Stimulated activated naive CD4-positive, alpha-beta T cell treated with Interleukin-2 at 50 U/mL for 16 hours (primary cell): ENCODE data around the gene ATG14.
"Not testable (repeated sequence)": the region's sequence is repeated elsewhere in the genome, so short reads cannot be mapped to it uniquely, and the experiment has no call there.

Experiments used
- DNase-seq: peaks from one replicate; lab custom pipeline; 2025; lab: John Stamatoyannopoulos, UW

The ATG14 gene

DNA sequence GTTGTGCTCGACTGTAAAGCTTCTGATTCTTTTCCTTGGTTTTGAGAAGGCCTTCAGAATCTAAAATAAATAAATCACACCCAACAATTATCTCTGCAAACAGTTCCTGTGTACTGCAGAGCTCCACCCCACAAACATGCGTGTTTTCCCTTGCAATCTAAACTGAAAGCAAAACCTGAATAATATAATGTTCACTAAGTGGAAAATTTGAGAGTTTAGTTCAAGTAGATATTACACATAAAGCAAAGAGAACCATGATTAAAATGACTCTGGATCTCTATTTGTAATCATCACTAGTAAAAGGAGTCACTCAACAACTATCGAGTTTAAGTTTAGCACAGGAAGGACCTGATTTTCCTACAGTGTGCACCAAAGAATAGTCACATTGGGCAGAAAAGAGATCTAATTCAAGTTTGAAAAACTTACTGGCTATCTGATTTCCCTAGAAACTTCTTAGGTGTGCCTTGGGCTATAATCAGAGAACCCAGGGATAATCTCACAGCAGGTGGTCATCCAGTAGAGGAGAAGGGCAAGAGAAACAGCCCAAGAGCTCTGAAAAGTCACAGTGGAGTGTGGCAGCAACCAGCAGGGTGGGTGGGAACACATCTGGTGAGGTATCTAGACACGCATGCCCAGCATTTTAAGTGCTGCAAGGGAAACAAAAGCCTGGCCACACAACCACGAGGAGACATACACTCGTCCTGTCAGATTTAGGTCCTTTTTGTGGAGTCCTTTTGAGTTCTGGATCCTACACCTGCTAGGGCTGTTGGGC lies 25.4 kb downstream of the ATG14 start:
- no peak for DNase-seq

DNA sequence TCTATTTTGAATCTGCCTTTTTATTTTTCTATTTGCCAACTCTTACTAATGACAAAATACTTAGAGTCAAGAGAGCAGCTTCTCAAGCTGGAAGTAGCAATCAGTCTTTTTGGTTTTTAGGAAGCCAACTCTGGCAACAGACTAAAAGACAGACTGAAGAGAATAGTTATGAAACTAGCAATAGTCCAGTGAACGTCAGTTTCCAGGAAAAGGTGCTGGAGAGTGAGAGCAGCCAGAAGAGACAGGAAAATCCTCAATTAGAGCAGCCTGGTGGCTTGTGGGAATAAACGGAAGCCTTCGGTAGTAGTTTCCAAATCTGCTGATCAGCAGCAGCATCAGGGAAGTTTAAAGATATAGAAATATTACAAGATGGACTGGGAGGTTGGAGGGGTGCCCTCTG lies 27.1 kb downstream of the ATG14 start:
- no peak for DNase-seq

DNA sequence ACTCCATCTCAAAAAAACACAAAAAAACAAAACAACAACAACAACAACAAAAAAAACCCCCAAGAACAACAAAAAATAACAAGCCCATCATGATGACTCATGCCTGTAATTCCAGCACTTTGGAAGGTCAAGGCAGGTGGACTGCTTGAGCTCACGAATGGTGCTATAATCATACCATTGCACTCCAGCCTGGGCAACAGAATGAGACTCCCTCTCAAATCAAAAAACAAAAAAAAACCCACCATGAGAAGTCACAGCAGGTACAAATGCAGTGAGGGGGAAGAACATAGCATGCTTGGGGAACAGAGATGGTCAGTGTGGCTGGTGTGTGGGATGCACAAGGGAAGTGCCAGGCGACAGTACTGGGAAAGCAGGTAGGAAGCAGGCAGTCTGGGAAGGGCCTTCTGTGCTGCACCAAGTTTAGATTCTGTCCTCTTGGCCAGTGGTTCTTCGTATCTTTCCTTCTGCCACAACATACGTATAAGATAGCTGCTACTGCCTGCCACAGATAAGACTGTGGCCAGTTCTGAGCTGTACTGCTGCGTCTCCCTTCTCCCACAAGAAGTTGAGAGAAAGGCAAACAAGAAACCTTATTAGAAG lies 28.0 kb downstream of the ATG14 start:
- DNase-seq = no peak

GRCh38 chr14:55383056-55383466 lies 28.6 kb downstream of the ATG14 start:
- DNase-seq = not testable (repeated sequence)

DNA sequence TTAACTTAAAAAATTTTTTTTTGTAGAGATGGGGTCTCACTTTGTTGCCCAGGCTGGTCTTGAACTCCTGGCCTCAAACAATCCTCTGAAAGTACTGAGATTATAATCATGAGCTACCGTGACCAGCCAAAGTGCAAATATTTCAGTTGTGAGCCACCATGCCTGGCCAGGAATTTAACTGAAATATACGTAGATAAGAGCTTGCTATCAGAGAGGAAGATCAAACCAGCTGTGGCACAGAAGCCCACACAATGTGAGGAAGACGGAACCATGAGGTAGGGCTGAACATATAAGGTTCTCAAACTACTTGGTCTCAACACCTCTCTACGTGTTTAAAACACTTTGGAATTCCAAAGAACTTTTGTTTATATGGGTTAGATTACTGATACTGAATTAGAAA lies 29.1 kb downstream of the ATG14 start:
- no peak for DNase-seq

- no peak for DNase-seq
Measured at GRCh38 chr14:55381561-55381960, 30.1 kb downstream of the ATG14 start.

DNA sequence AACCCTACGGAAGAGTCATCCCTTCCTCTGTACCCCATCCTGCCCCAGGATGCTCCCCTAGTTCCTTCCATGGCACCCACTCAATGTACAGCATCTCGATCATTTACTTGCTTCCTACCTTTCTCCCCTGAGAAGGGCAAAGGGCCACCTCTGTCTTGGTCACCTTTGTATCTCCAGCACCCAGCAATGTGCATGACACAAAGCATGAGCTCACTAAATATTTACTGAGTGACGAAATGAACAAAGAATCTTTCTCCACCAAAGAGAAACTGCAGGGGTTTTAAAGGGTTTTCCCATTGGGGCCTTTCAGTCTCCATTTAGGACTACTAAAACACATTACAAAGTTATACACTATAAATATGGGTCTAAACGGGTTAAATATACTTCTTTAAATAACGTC lies 30.6 kb downstream of the ATG14 start:
- no peak for DNase-seq

- DNase-seq = no peak
Measured at GRCh38 chr14:55377236-55377635, 34.4 kb downstream of the ATG14 start.

- DNase-seq = no peak
Measured at GRCh38 chr14:55374771-55375170, 36.9 kb downstream of the ATG14 start.

DNA sequence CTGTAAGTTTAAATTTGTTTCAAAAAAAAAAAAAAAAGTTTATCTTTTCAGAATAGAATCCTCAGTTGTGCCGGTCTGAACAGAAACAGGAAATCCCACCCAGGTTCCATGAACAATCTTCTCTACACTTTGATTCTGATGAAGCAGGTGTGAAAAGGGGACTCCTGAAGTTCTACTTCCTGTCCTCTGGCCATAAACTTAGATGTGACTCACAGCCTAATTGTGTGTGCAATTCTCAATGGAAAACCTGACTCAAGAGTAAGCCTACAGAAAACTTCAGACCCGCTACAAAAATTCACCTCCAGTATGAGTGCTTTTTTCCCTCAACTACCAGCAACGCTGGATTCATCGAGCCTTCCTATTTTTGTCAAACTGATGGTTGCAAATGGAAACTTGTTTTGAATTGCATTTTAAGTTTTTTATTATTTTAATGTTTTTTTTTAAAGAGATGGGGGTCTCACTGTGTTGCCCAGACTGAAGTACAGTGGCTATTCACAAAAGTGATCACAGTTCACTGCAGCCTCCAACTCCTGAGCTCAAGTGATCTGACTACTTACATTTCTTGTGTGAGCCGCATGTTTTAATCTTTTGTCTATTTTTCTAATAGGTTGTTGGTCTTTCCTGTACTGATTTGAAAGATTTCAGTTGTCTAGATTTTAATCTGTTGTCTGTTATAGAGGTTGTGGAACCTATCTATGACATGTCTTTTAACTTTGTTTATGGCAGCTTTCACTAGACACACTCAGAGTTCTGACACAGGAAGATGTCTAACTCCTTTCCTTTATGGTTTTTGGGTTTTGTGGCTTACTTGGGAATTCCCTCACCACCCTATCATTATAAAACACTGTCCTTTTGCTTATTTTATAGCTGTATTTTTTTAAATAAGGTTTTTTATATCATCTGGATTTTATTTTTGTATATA lies 37.6 kb downstream of the ATG14 start:
- peak; percentile 19 for DNase-seq

- DNase-seq = no peak
Measured at GRCh38 chr14:55372825-55373224, 38.8 kb downstream of the ATG14 start.

- no peak for DNase-seq
Measured at GRCh38 chr14:55372423-55372822, 39.2 kb downstream of the ATG14 start.

DNA sequence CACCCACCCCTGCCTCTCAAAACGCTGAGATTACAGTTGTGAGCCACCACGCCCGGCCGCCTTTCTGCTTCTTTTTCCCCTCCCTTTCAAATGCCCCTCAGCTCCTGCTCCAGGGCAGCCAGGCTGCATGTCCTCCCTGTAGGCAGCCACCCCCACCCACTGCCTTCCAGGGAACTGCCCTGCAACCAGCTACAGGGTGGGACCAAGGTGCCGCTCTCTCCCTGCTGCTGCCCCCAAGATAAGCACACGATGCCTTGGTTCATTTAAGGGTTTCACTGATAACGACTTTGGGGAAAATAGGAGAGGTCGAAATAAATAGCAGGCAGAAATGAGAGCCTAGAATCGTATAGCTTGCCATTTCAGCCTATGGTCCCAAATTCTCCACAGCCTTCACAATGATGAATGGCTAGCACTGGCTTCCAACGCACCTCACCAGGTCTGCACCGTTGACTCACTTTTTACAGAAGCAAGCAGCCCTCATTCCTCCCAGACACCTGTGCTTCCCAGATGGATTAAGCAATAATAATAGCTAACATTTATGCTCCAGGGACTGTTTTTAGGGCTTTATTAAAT lies 40.7 kb downstream of the ATG14 start:
- DNase-seq = no peak

DNA sequence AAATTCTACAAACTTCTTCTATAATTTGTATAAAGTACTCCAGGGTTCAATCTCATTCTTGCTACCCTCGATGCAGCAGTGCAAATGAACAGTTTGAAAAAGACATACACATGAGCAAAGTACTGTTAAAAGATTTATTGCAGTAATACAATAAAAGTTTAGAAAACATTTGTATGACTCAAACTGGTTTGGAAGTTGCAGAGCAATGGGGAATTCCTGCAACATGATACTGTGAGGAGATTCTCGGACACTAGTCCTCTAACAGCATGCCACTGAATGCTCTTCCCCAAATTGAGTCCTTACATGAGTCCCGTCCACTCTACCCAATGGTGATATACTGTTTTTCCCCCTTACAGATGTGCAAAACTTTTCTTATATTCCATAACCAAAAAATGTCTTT lies 45.4 kb downstream of the ATG14 start:
- DNase-seq = no peak

DNA sequence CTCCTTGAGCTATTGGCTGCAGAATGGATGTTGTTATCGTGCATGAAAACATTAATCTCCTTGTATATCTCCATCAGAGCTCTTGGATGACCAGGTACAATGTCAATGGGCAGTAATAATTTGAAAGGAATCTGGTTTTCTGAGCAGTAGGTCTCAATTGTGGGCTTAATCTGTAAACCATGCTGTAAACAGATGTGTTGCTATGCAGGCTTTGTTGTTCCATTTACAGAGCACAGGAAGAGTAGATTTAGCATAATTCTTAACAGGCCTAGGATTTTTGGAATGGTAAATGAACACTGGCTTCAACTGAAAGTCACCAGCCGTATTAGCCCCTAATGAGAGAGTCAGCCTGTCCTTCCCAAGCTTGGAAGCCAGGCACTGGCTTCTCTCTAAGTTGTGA lies 50.4 kb downstream of the ATG14 start:
- no peak for DNase-seq

- no peak for DNase-seq
Measured at GRCh38 chr14:55359307-55359706, 52.3 kb downstream of the ATG14 start.

- DNase-seq = no peak
Measured at GRCh38 chr14:55356913-55357312, 54.7 kb downstream of the ATG14 start.

GRCh38 chr14:55355922-55356321 lies 55.7 kb downstream of the ATG14 start:
- DNase-seq = no peak

- peak; percentile 62 for DNase-seq
Measured at GRCh38 chr14:55354500-55354899, 57.1 kb downstream of the ATG14 start.

DNA sequence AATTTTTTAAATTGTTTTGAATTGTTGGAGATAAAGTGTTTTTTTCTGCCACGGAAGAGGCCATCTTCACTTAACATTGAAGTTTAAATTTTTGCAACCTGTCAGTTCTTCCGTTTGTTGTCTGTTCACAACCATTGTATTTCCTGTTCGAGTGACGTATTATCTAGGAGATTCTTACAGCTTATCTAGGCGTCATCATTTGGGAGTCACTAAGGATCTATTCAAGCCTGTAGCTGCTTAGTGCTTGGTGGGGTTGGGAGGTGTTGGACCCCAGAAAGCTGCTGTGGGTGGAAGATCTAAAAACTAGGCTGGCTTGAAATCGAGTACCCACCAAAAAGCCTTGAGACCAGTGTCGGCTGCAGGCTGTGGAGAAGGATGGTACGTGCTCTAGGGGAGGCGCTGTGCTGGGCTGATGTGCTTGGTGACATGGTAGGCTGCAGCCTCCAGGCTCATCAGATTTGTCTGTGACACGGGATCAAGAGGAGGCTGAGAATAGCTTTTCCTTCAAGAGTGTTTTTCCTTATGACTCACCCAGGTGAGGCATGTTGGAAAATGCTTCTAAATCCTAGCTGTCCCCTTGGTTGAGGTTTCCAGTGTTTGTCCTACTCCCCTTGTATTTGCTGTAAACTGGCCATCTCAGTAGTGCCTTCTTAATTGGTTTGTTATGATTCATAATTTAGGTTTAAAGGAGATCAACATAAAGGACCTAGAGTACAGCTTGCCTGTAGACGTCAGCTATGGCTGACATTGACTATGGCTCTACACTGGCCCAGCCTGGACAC lies 57.8 kb downstream of the ATG14 start:
- no peak for DNase-seq

GRCh38 chr14:55352201-55352600 lies 59.4 kb downstream of the ATG14 start:
- no peak for DNase-seq

DNA sequence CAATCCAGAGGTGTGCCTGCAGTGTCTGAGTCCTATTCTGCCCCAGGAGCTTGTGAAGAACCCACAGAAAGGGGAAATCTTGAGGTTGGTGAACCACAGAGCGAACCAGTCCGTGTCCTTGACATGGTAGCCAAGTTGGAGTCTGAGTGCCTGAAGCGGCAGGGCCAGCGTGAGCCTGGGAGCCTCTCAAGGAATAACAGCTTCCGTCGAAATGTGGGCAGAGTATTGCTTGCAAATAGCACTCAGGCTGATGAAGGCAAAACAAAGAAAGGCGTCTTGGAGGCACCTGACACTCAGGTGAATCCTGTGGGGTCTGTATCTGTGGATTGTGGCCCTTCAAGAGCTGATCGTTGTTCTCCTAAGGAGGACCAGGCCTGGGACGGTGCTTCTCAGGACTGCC lies 60.5 kb downstream of the ATG14 start:
- no peak for DNase-seq
